Uterus (tissue), 2 donors: ENCODE measurements around the gene PLK5.

Experiments
- CTCF ChIP-seq, 4 experiments: fragments of 200-600 bp in 2 of 4; fragments of 450-650 bp in 2 of 4; sonication (generic) in 2 of 4; IDR thresholded peaks; one replicate each; pipeline ENCODE4 v1.5.1; 2016 to 2019; ENCODE audit warnings: antibody characterized with exemption in 4 of 4, mild to moderate bottlenecking in 2 of 4, moderate library complexity in 1 of 4
- POLR2A ChIP-seq, 2 donors: fragments of 450-650 bp; IDR thresholded peaks; one replicate each; pipeline ENCODE4 v1.6.1; 2016; ENCODE audit warnings: antibody characterized with exemption in 2 of 2, mild to moderate bottlenecking in 1 of 2, moderate library complexity in 1 of 2

- TF ChIP-seq CTCF (IDR thresholded peaks at IDR 0.05) = no peak
- no peak for TF ChIP-seq POLR2A (IDR thresholded peaks at IDR 0.05)
These were observed 32.7 kb downstream of the PLK5 start for GRCh38 chr19:1556390-1557070.
